Measurements from ENCODE around the gene LONRF2.

DNA sequence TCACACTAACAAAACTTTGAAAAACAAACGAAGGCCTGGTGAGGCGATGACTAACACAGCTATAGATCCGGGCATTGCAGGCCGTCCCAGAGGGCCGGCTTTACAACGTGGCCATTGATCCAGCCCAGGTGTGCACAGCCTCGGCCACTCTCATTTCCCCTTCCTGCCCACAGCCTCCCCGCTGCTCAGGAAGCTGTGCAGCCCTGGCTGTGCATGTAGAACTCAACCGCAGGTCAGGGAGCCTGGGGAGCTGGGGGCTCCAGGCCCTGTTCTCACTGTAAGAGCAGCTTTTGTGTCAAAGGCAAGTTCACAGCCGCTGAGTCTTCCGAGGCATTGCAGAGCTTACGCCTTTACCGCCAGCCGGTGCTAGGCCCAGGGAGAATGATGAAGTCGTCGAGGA lies 87.2 kb downstream of the LONRF2 start:
- TF ChIP-seq EZH2 (IDR thresholded peaks at IDR 0.05; ENCODE audit: borderline replicate concordance, low read depth, low read length, poor library complexity, severe bottlenecking), result no peak
- TF ChIP-seq CTCF (conservative IDR thresholded peaks at IDR 0.05; ENCODE audit: low read depth, low read length), result no peak
